Spleen (tissue), 11 donors: ENCODE data around the gene ARHGAP10. TPM values are rescaled to one million over a fixed set of nuclear protein-coding genes. Genes with fewer than 3 reads are reported as not detected.

ENCODE experiments used
- DNase-seq: peaks from one replicate; pipeline ENCODE4 v3.0.0-alpha.2; 2020
- H3K27ac ChIP-seq, 8 donors: fragments of 200-600 bp; sonication (generic) in 7 of 8; 1 replicate in 4 of 8; 2 replicates in 4 of 8; pipeline versions ENCODE4 v1.5.0 to v1.8.0; 2016 to 2021; ENCODE audit warnings: inconsistent platforms in 4 of 8, mild to moderate bottlenecking in 4 of 8, moderate library complexity in 1 of 8
- H3K27me3 ChIP-seq, 7 donors: fragments of 200-600 bp; sonication (generic) in 6 of 7; replicated peaks in 1 of 7; 1 replicate in 4 of 7; 2 replicates in 3 of 7; pipeline versions ENCODE4 v1.5.0 to v1.8.0; 2016 to 2021; ENCODE audit warnings: inconsistent platforms in 3 of 7, mild to moderate bottlenecking in 1 of 7
- H3K36me3 ChIP-seq, 6 donors: fragments of 200-600 bp; sonication (generic) in 5 of 6; 1 replicate in 4 of 6; 2 replicates in 2 of 6; pipeline versions ENCODE4 v1.5.0 to v1.8.0; 2016 to 2021; ENCODE audit warnings: inconsistent platforms in 2 of 6
- H3K4me1 ChIP-seq, 6 donors: fragments of 200-600 bp; sonication (generic) in 5 of 6; 1 replicate in 3 of 6; 2 replicates in 3 of 6; pipeline versions ENCODE4 v1.5.0 to v1.8.0; 2016 to 2021; ENCODE audit warnings: inconsistent platforms in 3 of 6
- H3K4me3 ChIP-seq, 8 donors: fragments of 200-600 bp; sonication (generic) in 7 of 8; 1 replicate in 4 of 8; 2 replicates in 4 of 8; pipeline versions ENCODE4 v1.5.0 to v1.8.0; 2016 to 2021; ENCODE audit warnings: inconsistent platforms in 4 of 8, mild to moderate bottlenecking in 4 of 8, moderate library complexity in 2 of 8
- H3K9me3 ChIP-seq, 8 donors: fragments of 200-600 bp; sonication (generic) in 7 of 8; 1 replicate in 4 of 8; 2 replicates in 4 of 8; pipeline versions ENCODE4 v1.5.0 to v1.8.0; 2016 to 2021; ENCODE audit warnings: inconsistent platforms in 4 of 8
- CTCF ChIP-seq, 11 experiments: fragments of 200-600 bp in 7 of 11; fragments of 450-650 bp in 4 of 11; sonication (generic) in 4 of 11; IDR thresholded peaks in 8 of 11; conservative IDR thresholded peaks in 3 of 11; 1 replicate in 7 of 11; 2 replicates in 4 of 11; pipeline versions ENCODE4 v1.4.0 to v1.8.0; 2016 to 2021; ENCODE audit warnings: antibody characterized with exemption in 11 of 11, inconsistent platforms in 4 of 11, mild to moderate bottlenecking in 1 of 11
- POLR2A ChIP-seq, 3 donors: fragments of 450-650 bp; IDR thresholded peaks; one replicate each; pipeline ENCODE4 v1.5.1; 2017; ENCODE audit warnings: antibody characterized with exemption in 3 of 3, mild to moderate bottlenecking in 1 of 3
- POLR2AphosphoS5 ChIP-seq, 3 donors: sonication (generic); formaldehyde crosslinking; IDR thresholded peaks; one replicate each; pipeline ENCODE4 v1.5.1; 2017; ENCODE audit warnings: antibody characterized with exemption in 3 of 3
- WGBS, 5 donors: extraction: QIAGEN DNeasy Blood & Tissue Kit in 3 of 5; methylation state at CpG; one replicate each; pipeline versions ENCODE4 v1.1.5 to v1.1.7; 2013 to 2018; 5-methylcytosine and 5-hydroxymethylcytosine counted together
- intact Hi-C: fragments of 100-400 bp; cut with DNase I; formaldehyde crosslinking; loops from one replicate; pipeline ENCODE4 v1.15.0; 2023; ENCODE audit warnings: low total_unique reads
- polyA plus RNA-seq, 3 donors: library from polyadenylated mRNA; stranded (reverse); fragments of 200-250 nt; gene quantifications; one replicate each; pipeline ENCODE4 v1.2.1, GENCODE V29; 2013
- total RNA-seq, 7 donors: library from RNA; depleted of rRNA in 3 of 7; stranded (reverse); fragments of >200 nt in 3 of 7; fragmentation: NEBNext Ultra II Directional in 4 of 7; extraction: Animal tissue kit (Norgen Biotek cat#: 25700) in 4 of 7; gene quantifications; one replicate each; pipeline versions ENCODE4 v1.1.0 to v1.2.1, GENCODE V29; 2016 to 2021
- donor health status: healthy with polysubstance abuse.
- donor health status: DM: no; HTN: no; CAD: no; lungs with moderate emphysema.
- donor health status: DM: no; HTN: no; CAD: no.
- donor health status: Bipolar disorder and iron deficiency.
- donor health status: healthy.
- donor health status: DM: no; HTN: no; CAD: no.
- donor health status: DM: yes; HTN: yes; CAD: no.

Gene ARHGAP10
- total and polyA plus RNA-seq, 10 donors: 4.0 to 35.5 (median 13.3) TPM

- 11 to 22% (median 14%) methylated on average over 2 of the region's 2 CpGs for WGBS, 5 donors
- no peaks in the 10 kb centered on the region for H3K27me3 ChIP-seq
- H3K36me3 ChIP-seq: no peaks in the 10 kb centered on the region
- DNase-seq: no peak
- H3K4me3 ChIP-seq: no peak overlapping the region
- peak overlapping the region in 1 of 8 donors; percentile 13 for H3K27ac ChIP-seq
- peaks cover 0 to 6% (median 2%) of the 10 kb centered on the region in 8 donors for H3K9me3 ChIP-seq
- H3K4me1 ChIP-seq: peaks cover 0 to 7% (median 2%) of the 10 kb centered on the region in 6 donors
- intact Hi-C loops: no loop called here
- no peak for TF ChIP-seq CTCF (IDR thresholded peaks at IDR 0.05 in 8 of 11, conservative IDR thresholded peaks at IDR 0.05 in 3 of 11)
- no peak for TF ChIP-seq POLR2AphosphoS5 (IDR thresholded peaks at IDR 0.05)
- TF ChIP-seq POLR2A (IDR thresholded peaks at IDR 0.05): no peak
These were observed 283.2 kb downstream of the ARHGAP10 start for GRCh38 chr4:148015058-148015457.

GRCh38 chr4:148015468-148015867 lies 283.6 kb downstream of the ARHGAP10 start:
- TF ChIP-seq CTCF (IDR thresholded peaks at IDR 0.05 in 8 of 11, conservative IDR thresholded peaks at IDR 0.05 in 3 of 11) (no peak), POLR2A (IDR thresholded peaks at IDR 0.05) (no peak), POLR2AphosphoS5 (IDR thresholded peaks at IDR 0.05) (no peak)
- H3K4me1 ChIP-seq: peaks cover 0 to 7% (median 2%) of the 10 kb centered on the region in 6 donors
- peaks cover 0 to 6% (median 2%) of the 10 kb centered on the region in 8 donors for H3K9me3 ChIP-seq
- WGBS, 5 donors: 91 to 98% (median 95%) methylated on average over 8 of the region's 8 CpGs
- no peak overlapping the region for H3K27ac ChIP-seq
- no peaks in the 10 kb centered on the region for H3K36me3 ChIP-seq
- no peak overlapping the region for H3K4me3 ChIP-seq
- intact Hi-C loops: no loop called here
- H3K27me3 ChIP-seq: no peaks in the 10 kb centered on the region
- DNase-seq: no peak

GRCh38 chr4:148016063-148016637 lies 284.3 kb downstream of the ARHGAP10 start:
- no peak for DNase-seq
- no peak overlapping the region for H3K27ac ChIP-seq
- no peaks in the 10 kb centered on the region for H3K36me3 ChIP-seq
- WGBS, 5 donors: 79 to 88% (median 85%) methylated on average over 6 of the region's 6 CpGs
- peaks cover 0 to 7% (median 2%) of the 10 kb centered on the region in 6 donors for H3K4me1 ChIP-seq
- no peak overlapping the region for H3K4me3 ChIP-seq
- peaks cover 0 to 4% (median 1%) of the 10 kb centered on the region in 8 donors for H3K9me3 ChIP-seq
- TF ChIP-seq CTCF (IDR thresholded peaks at IDR 0.05 in 8 of 11, conservative IDR thresholded peaks at IDR 0.05 in 3 of 11): no peak
- no peak for TF ChIP-seq POLR2A (IDR thresholded peaks at IDR 0.05)
- no peak for TF ChIP-seq POLR2AphosphoS5 (IDR thresholded peaks at IDR 0.05)
- H3K27me3 ChIP-seq: no peaks in the 10 kb centered on the region
- intact Hi-C loops: no loop called here

GRCh38 chr4:148017801-148018200 lies 285.9 kb downstream of the ARHGAP10 start:
- Histone ChIP-seq H3K27me3 (no peaks in the 10 kb centered on the region), H3K9me3 (no peaks in the 10 kb centered on the region), H3K36me3 (no peaks in the 10 kb centered on the region), H3K4me3 (no peak overlapping the region), H3K27ac (no peak overlapping the region), H3K4me1 (peaks cover 0 to 7% (median 2%) of the 10 kb centered on the region in 6 donors)
- DNase-seq: no peak
- WGBS, 5 donors: 80 to 89% (median 84%) methylated on average over 5 of the region's 5 CpGs
- TF ChIP-seq POLR2AphosphoS5 (IDR thresholded peaks at IDR 0.05) (no peak), POLR2A (IDR thresholded peaks at IDR 0.05) (no peak), CTCF (IDR thresholded peaks at IDR 0.05 in 8 of 11, conservative IDR thresholded peaks at IDR 0.05 in 3 of 11) (no peak)
- intact Hi-C loops: no loop called here
